ENCODE data around the gene PPM1L.
"Not testable (repeated sequence)": the region's sequence is repeated elsewhere in the genome, so short reads cannot be mapped to it uniquely, and the experiment has no call there.

PPM1L gene

GRCh38 chr3:160931474-160931873, 175.4 kb downstream of the PPM1L start:
- DNase-seq (ENCODE audit: low spot score): no peak

- DNase-seq (ENCODE audit: low spot score): no peak
Measured at GRCh38 chr3:160935413-160936095, 179.5 kb downstream of the PPM1L start.

GRCh38 chr3:160941885-160942494, 186.0 kb downstream of the PPM1L start:
- peak; percentile 45 for DNase-seq (ENCODE audit: low spot score)

- no peak for DNase-seq (ENCODE audit: low spot score)
Measured at GRCh38 chr3:160943996-160944395, 188.0 kb downstream of the PPM1L start.

- DNase-seq (ENCODE audit: low spot score): no peak
Measured at GRCh38 chr3:160945336-160945735, 189.3 kb downstream of the PPM1L start.

GRCh38 chr3:160948273-160948672, 192.2 kb downstream of the PPM1L start:
- no peak for DNase-seq (ENCODE audit: low spot score)

GRCh38 chr3:160949460-160949859, 193.4 kb downstream of the PPM1L start:
- DNase-seq (ENCODE audit: low spot score): no peak

GRCh38 chr3:160950542-160950941, 194.5 kb downstream of the PPM1L start:
- DNase-seq (ENCODE audit: low spot score): no peak

GRCh38 chr3:160950954-160951353, 194.9 kb downstream of the PPM1L start:
- DNase-seq (ENCODE audit: low spot score): no peak

- no peak for DNase-seq (ENCODE audit: low spot score)
Measured at GRCh38 chr3:160951642-160952487, 195.8 kb downstream of the PPM1L start.

GRCh38 chr3:160953686-160954085, 197.7 kb downstream of the PPM1L start:
- no peak for DNase-seq (ENCODE audit: low spot score)

- no peak for DNase-seq (ENCODE audit: low spot score)
Measured at GRCh38 chr3:160956785-160957184, 200.8 kb downstream of the PPM1L start.

GRCh38 chr3:160960568-160960967, 204.5 kb downstream of the PPM1L start:
- DNase-seq (ENCODE audit: low spot score): no peak

GRCh38 chr3:160963949-160964348, 207.9 kb downstream of the PPM1L start:
- DNase-seq (ENCODE audit: low spot score): no peak

GRCh38 chr3:160968761-160969160, 212.7 kb downstream of the PPM1L start:
- DNase-seq (ENCODE audit: low spot score): no peak

GRCh38 chr3:160973067-160973809, 217.2 kb downstream of the PPM1L start:
- DNase-seq (ENCODE audit: low spot score): no peak

GRCh38 chr3:160977773-160978172, 221.7 kb downstream of the PPM1L start:
- DNase-seq (ENCODE audit: low spot score): no peak

GRCh38 chr3:160980740-160981139, 224.7 kb downstream of the PPM1L start:
- no peak for DNase-seq (ENCODE audit: low spot score)

GRCh38 chr3:160981217-160981938, 225.3 kb downstream of the PPM1L start:
- no peak for DNase-seq (ENCODE audit: low spot score)

GRCh38 chr3:160982491-160982890, 226.5 kb downstream of the PPM1L start:
- no peak for DNase-seq (ENCODE audit: low spot score)

- DNase-seq (ENCODE audit: low spot score): not testable (repeated sequence)
Measured at GRCh38 chr3:160983900-160984299, 227.9 kb downstream of the PPM1L start.

- DNase-seq (ENCODE audit: low spot score): no peak
Measured at GRCh38 chr3:160986069-160986468, 230.0 kb downstream of the PPM1L start.
